HEK293T (cell line): Measurements from ENCODE around the gene CTSZ.

Experiments used
- ARNT ChIP-seq: fragments of 450-650 bp; IDR thresholded peaks from 2 replicates; pipeline ENCODE4 v1.6.1; 2017; ENCODE audit warnings: mild to moderate bottlenecking
- BHLHE40 ChIP-seq: fragments of 450-650 bp; IDR thresholded peaks from 2 replicates; pipeline ENCODE4 v1.6.1; 2016; ENCODE audit warnings: mild to moderate bottlenecking, moderate library complexity, borderline replicate concordance
- FOXA1 ChIP-seq: fragments of 450-650 bp; IDR thresholded peaks from 2 replicates; pipeline ENCODE4 v1.6.1; 2016; ENCODE audit warnings: mild to moderate bottlenecking
- FOXM1 ChIP-seq: fragments of 450-650 bp; IDR thresholded peaks from 2 replicates; pipeline ENCODE4 v1.6.1; 2017; ENCODE audit warnings: mild to moderate bottlenecking, borderline replicate concordance
- HDGF ChIP-seq: fragments of 450-650 bp; IDR thresholded peaks from 2 replicates; pipeline ENCODE4 v1.6.1; 2017; ENCODE audit warnings: antibody characterized with exemption, borderline replicate concordance
- NFRKB ChIP-seq: fragments of 450-650 bp; IDR thresholded peaks from 2 replicates; pipeline ENCODE4 v1.6.1; 2016; ENCODE audit warnings: mild to moderate bottlenecking, moderate library complexity
- SP1 ChIP-seq: fragments of 450-650 bp; IDR thresholded peaks from 2 replicates; pipeline ENCODE4 v1.6.1; 2017
- SUZ12 ChIP-seq: fragments of 450-650 bp; IDR thresholded peaks from 2 replicates; pipeline ENCODE4 v1.6.1; 2016; ENCODE audit warnings: mild to moderate bottlenecking
- ZNF384 ChIP-seq: fragments of 450-650 bp; IDR thresholded peaks from 2 replicates; pipeline ENCODE4 v1.6.1; 2016

GRCh38 chr20:58950603-58951002, 56.5 kb downstream of the CTSZ start:
- TF ChIP-seq NFRKB (no peak), HDGF (no peak), FOXA1 (no peak), SP1 (no peak), FOXM1 (no peak), SUZ12 (no peak), ZNF384 (no peak), BHLHE40 (no peak), ARNT (no peak)
